CD4-positive, alpha-beta T cell treated with Interleukin-15 for 1 hour (primary cell): ENCODE data around the gene TMEM51.

Source experiments
- DNase-seq: peaks from one replicate; pipeline ENCODE4 v3.0.0-alpha.2; 2020

Gene TMEM51

GRCh38 chr1:15153184-15153841, at the start of gene TMEM51:
Gene TMEM51 (plus strand): TSS chr1:15153747. CDS start chr1:15215088, 61,341 bp downstream.
- DNase-seq, result no peak

- no peak for DNase-seq
These were observed 49.6 kb upstream of the TMEM51 start for GRCh38 chr1:15103906-15104305.

GRCh38 chr1:15104768-15105167, 48.8 kb upstream of the TMEM51 start:
- DNase-seq, result no peak

GRCh38 chr1:15106608-15107007, 46.9 kb upstream of the TMEM51 start:
- DNase-seq, result no peak

- DNase-seq, result no peak
These were observed 46.4 kb upstream of the TMEM51 start for GRCh38 chr1:15107058-15107687.

GRCh38 chr1:15107911-15108310, 45.6 kb upstream of the TMEM51 start:
- no peak for DNase-seq

- no peak for DNase-seq
These were observed 43.2 kb upstream of the TMEM51 start for GRCh38 chr1:15110128-15110866.

GRCh38 chr1:15110867-15111230, 42.7 kb upstream of the TMEM51 start:
- DNase-seq, result no peak

- no peak for DNase-seq
These were observed 40.4 kb upstream of the TMEM51 start for GRCh38 chr1:15113146-15113545.

GRCh38 chr1:15114884-15115283, 38.7 kb upstream of the TMEM51 start:
- DNase-seq, result no peak

GRCh38 chr1:15115542-15116330, 37.8 kb upstream of the TMEM51 start:
- no peak for DNase-seq

- no peak for DNase-seq
These were observed 36.6 kb upstream of the TMEM51 start for GRCh38 chr1:15116966-15117365.

- no peak for DNase-seq
These were observed 35.7 kb upstream of the TMEM51 start for GRCh38 chr1:15117671-15118325.

- no peak for DNase-seq
These were observed 35.0 kb upstream of the TMEM51 start for GRCh38 chr1:15118579-15118978.

GRCh38 chr1:15120251-15120945, 33.1 kb upstream of the TMEM51 start:
- no peak for DNase-seq

- no peak for DNase-seq
These were observed 31.2 kb upstream of the TMEM51 start for GRCh38 chr1:15122331-15122730.

GRCh38 chr1:15123270-15123669, 30.3 kb upstream of the TMEM51 start:
- DNase-seq, result no peak

GRCh38 chr1:15123925-15124324, 29.6 kb upstream of the TMEM51 start:
- DNase-seq, result no peak

GRCh38 chr1:15124362-15125100, 29.0 kb upstream of the TMEM51 start:
- no peak for DNase-seq

GRCh38 chr1:15125101-15125745, 28.3 kb upstream of the TMEM51 start:
- no peak for DNase-seq

GRCh38 chr1:15128077-15128476, 25.5 kb upstream of the TMEM51 start:
- no peak for DNase-seq
